ENCODE data around the gene LSM3.

LSM3 gene

DNA sequence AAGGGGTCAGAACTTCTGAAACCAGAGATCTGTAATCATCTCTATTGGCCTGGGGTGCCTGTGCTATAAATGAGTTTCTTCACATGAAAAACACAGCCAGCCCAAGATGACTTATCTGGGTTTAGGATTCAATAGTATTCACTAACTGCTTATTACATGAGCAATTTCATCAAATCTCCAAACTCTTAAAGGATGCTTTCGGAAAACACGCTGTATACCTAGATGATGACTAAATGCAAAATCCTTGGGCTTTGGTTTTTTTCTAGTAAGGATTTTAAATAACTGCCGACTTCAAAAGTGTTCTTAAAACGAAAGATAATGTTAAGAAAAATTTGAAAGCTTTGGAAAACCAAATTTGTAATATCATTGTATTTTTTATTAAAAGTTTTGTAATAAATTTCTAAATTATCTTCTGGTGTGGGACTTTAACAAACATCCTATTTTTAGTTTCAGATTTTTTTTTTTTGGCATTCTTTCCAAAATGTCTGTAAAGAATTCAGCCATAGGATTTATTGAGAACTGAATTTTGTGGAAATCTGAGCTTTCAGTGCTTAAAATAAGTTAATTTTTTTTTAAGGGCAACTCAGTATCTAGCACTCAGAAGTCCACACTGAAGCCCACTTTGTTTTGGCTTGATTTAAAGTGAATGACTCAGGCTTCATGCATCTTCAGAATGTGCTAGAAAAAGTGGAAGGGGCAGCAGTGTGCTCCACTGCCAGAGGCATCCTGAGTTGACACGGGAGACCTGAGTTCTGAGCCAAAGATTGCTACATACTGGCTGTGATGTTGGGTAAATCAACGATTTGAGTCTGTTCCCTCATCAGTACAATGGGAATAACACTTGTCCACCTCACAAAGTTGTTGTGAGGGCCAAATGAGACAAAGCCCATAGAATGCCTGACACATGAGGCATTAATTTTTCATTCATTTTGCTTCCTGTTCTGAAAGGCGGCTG, 35.1 kb upstream of the LSM3 start:
- DNase-seq = no peak

GRCh38 chr3:14144423-14145075, 34.1 kb upstream of the LSM3 start:
- DNase-seq = no peak

DNA sequence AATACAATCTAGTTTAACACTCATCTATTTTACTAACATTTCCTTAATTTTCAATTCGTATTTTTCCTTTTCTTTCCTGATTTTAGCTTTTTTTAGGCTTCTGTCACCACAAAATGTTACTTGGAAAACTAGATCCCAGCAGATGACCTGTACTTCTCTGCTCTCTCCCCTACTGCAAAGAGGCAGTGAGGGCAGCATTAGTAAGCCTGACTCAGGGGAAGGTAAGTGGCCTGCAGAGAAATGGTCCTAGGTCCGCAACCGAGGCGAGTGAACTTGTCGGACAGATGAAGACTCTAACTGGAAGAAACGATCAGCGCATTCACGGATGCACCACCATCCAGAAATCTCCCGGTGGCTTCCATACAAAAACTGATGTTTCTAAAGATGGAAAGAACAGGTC, 33.4 kb upstream of the LSM3 start:
- DNase-seq = no peak

GRCh38 chr3:14145670-14146380, 32.8 kb upstream of the LSM3 start:
- no peak for DNase-seq

GRCh38 chr3:14146381-14147065, 32.1 kb upstream of the LSM3 start:
- no peak for DNase-seq

- DNase-seq = no peak
Measured at GRCh38 chr3:14147066-14147435, 31.6 kb upstream of the LSM3 start.

DNA sequence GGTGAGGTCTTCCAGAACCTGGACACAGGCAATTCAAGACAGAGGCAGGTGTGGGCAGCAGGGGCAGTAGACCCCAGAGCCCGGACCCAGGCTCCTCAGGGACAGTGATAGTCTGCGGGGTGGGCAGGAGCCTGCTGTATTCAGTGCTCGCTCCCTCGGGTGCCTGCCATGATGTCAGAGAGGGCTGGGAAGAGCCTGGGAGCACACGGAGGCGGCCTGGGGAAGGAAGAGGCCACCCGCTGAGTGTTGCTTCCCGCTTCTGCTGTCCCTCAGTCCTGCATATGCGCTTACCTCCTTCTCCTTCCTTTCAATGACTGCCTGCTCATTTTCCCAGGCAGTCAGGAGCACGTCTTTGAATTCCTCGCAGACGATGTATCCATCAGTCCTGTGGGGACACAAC, 31.0 kb upstream of the LSM3 start:
- no peak for DNase-seq

DNA sequence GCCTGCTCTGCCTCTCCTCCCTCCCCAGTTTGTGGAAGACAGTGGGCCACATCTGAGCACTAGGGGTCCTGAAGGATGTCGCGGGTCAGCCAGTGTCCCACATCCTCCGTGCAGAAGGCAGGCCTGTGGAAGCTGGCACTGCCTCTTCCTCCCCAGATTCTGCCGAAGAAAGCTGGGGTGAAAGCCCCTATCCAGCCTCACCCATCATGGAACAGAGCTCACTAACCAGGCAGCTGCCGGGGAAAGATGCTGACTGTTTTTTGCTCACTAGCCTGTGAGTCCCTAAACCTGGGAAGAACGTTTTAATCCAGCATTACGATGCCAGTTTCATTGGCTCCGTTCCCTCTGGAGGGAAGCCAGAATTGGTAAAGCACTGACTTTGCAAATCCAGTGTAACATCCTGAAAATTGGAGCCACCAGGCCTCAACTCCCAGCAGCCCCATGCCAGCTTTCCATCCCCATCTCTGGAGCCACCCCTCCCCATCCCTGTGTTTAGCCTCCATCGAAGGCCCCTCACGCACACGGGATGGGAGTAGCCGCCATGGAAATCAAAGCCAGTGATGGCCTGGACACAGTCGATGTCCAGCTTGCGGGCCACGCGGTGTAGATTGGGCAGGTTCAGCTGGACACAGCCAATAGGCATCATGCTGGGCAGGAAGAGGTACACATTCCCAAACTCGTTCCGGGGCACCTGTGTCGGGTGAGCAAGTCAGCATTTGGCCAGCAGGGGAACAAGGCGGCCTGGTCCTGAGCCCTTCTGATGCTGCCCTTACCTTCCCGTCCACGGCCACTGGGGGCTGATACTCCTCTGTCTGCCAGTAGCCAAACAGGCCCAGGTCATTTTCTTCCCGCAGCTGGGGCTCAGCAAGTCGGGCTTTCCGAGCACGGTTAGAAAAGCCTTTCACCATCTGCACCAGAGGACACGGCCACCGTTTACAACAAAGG, 30.3 kb upstream of the LSM3 start:
- no peak for DNase-seq

DNA sequence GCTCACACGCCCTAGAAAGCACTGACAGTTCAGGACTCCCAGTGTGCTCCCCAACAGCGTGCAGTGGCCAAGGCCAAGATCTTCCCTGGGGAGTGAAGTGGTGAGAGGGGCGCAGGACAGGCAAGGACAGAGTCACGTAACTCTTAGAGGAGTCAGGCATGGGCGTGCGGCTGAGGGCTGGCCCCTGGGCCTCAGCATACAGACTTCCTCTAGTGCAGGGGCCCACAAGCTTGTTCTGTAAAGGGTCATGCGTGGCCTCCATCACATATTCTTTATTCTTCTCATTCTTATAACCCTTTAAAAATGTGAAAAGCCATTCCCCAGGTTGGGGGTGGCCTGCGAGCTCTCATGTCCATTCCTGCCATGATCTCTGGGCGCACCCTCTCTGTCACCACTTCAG, 28.5 kb upstream of the LSM3 start:
- no peak for DNase-seq

GRCh38 chr3:14150491-14151230, 28.0 kb upstream of the LSM3 start:
- DNase-seq = no peak

- no peak for DNase-seq
Measured at GRCh38 chr3:14151471-14152083, 27.0 kb upstream of the LSM3 start.

GRCh38 chr3:14152233-14152962, 26.2 kb upstream of the LSM3 start:
- DNase-seq = no peak

GRCh38 chr3:14152963-14153355, 25.7 kb upstream of the LSM3 start:
- no peak for DNase-seq

GRCh38 chr3:14153663-14154062, 25.0 kb upstream of the LSM3 start:
- no peak for DNase-seq

DNA sequence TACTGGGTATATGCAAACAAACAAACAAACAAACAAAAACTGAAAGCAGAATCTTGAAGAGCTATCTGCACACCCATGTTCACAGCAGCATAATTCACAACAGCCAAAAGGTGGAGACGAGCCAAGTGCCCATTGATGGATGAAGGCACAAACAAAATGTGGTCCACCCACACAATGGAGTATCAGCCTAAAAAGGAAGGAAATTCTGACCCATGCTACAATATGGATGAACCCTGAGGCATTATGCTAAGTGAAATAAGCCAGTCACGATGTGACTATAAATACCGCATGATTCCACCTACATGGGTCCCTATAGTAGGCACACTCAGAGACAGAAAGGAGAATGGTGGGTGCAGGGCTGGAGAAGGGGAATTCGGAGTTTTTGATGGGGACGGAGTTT, 24.3 kb upstream of the LSM3 start:
- DNase-seq = no peak

DNA sequence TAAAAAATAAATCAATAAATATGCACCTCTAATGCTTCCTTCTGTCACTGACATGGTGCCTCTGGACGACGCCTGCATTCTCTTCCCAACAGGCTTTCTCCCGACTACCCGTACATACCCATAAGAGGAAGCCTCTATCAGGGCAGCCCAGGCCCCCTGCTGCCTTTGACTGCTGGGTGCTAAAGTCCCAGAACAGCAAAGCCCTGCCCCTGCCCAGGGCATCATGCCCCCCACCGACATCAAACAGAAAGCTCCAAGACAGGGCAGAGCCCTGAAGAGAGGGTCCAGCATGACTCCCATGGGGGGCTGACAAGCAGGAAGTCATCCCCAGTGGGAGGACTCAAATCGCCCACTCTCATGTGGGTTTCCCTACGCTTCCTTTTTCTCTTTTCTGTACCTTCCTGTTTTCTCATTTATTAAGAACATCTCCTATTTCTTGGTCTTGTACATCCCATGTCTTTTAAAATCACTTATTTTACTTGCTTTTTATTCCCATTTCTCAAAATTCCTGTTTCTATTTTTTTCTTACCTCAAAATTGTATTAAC, 23.6 kb upstream of the LSM3 start:
- no peak for DNase-seq

DNA sequence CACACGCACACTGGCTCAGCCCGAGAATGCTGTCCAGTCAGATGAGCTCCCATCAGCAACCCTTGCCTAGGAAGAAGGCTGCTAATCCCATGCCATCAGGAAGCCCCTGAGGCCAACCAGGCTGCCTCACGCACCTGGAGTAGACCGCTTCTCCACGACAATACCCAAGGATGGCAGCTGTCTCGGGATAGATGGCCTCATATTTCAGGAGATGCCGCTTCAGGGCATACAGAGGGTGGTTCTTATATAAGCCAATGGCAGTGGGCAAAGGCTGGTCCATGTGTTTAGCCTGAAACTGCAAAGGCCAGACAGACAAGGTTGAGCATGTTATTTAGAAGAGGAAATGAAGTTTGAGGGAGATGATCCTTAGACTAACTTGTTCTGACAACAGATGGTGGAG, 22.4 kb upstream of the LSM3 start:
- no peak for DNase-seq

DNA sequence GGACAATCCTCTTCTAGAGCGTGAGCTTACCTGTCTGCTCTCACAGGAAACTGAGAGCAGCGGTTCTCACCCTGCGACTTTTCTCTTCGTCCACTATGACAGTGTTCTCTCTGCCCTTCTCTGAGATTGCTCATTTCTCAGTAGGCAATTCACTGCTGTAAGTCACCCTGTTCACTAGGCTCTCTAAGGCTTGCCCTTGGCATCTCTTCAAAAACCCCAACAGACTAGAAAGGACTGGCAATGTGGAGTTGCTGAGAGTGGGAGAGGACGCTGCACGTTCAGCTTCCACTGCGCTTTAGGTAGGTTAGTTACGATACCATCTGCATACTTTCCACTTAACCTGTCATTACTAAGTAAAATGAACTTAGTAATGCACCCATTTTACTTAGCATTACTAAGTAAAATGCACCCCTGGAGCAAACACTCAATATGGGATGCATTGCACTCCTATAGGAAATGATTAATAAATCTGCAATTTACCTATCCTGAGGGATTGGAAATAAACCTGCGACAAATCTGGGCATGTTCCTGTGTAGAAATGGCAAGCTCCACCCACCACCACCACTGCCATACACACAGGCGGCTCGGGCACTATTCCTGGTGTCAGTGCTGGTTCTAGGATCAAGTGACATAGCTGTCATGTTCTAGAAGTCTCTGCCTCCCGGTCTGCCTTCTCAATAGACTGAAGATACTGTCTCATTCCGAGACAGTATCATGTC, 21.6 kb upstream of the LSM3 start:
- no peak for DNase-seq

DNA sequence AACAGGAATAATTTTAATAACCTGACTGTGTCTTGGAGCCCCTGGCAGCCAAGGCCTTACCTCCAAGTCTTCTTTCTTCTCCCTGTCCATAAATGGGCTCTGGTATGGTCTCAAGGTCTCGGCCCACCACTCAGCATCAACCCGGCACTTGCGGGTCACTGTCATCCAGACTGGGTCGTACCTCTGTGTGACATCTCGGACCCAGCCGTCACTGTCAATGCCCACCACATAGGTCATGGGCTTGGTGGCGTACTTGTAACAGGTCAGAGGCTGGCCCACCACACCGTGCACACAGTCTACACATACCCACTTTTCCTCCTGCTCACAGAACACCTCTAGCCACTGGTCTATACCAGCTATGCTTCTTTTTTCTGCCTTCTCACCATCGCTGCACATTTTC, 20.7 kb upstream of the LSM3 start:
- no peak for DNase-seq
